K562 (cell line): ENCODE data around the gene GCN1. TPM values are rescaled to one million over a fixed set of nuclear protein-coding genes. Genes with fewer than 3 reads are reported as not detected.

ENCODE experiments used
- BRD4 ChIP-seq: fragments of 200-600 bp; sonication (generic); IDR thresholded peaks from 2 replicates; pipeline ENCODE4 v1.6.1; 2017; ENCODE audit warnings: inconsistent platforms
- CLOCK ChIP-seq: fragments of 250-450 bp; sonication (Bioruptor Pico); IDR thresholded peaks from 2 replicates; pipeline ENCODE4 v1.4.0; 2020; ENCODE audit warnings: mild to moderate bottlenecking, moderate library complexity, borderline replicate concordance
- CTCF ChIP-seq, 3 experiments: IDR thresholded peaks in 2 of 3; conservative IDR thresholded peaks in 1 of 3; 2 replicates each; pipeline ENCODE4 v1.5.1; 2011 to 2012; ENCODE audit warnings: low read length in 3 of 3, mild to moderate bottlenecking in 3 of 3, control low read depth in 2 of 3, improper control_type of control experiment in 1 of 3, inconsistent platforms in 1 of 3, low read depth in 1 of 3, mixed read lengths in 1 of 3, moderate library complexity in 1 of 3; ENCODE audit not compliant: insufficient read depth in 2 of 3
- ELF1 ChIP-seq: fragments of 200-800 bp; sonication (Bioruptor generic); IDR thresholded peaks from 2 replicates; pipeline ENCODE4 v1.6.1; 2016; ENCODE audit warnings: missing genetic modification characterization, missing compliant biosample characterization
- FOSL1 ChIP-seq: fragments of 200-800 bp; sonication (Bioruptor generic); conservative IDR thresholded peaks from 2 replicates; pipeline ENCODE4 v1.6.1; 2016; ENCODE audit warnings: missing genetic modification characterization, missing compliant biosample characterization
- HMBOX1 ChIP-seq: sonication (generic); IDR thresholded peaks from 2 replicates; pipeline ENCODE4 v1.6.1; 2016
- KAT7 ChIP-seq: sonication (generic); formaldehyde crosslinking; IDR thresholded peaks from 2 replicates; pipeline ENCODE4 v1.8.0; 2022; ENCODE audit warnings: missing genetic modification reagents, mild to moderate bottlenecking, borderline replicate concordance
- MEIS2 ChIP-seq: fragments of 450-650 bp; IDR thresholded peaks from 2 replicates; pipeline ENCODE4 v1.6.1; 2014; ENCODE audit warnings: mild to moderate bottlenecking; ENCODE audit not compliant: partially characterized antibody
- NBN ChIP-seq: fragments of 450-650 bp; IDR thresholded peaks from 2 replicates; pipeline ENCODE4 v1.6.1; 2016; ENCODE audit warnings: low read depth, mild to moderate bottlenecking
- SAP30 ChIP-seq: fragments of 200-600 bp; sonication (generic); IDR thresholded peaks from 2 replicates; pipeline ENCODE4 v1.6.1; 2012; ENCODE audit warnings: borderline replicate concordance, low read depth, mild to moderate bottlenecking, moderate library complexity, low read length, control low read depth, inconsistent platforms; ENCODE audit not compliant: insufficient read depth, poor library complexity, severe bottlenecking
- ZNF143 ChIP-seq: sonication (generic); formaldehyde crosslinking; IDR thresholded peaks from 2 replicates; pipeline ENCODE4 v1.9.0; 2022; ENCODE audit warnings: mild to moderate bottlenecking, missing genetic modification reagents
- ZNF263 ChIP-seq: sonication (generic); formaldehyde crosslinking; IDR thresholded peaks from 2 replicates; pipeline ENCODE4 v1.8.0; 2022; ENCODE audit warnings: mild to moderate bottlenecking, missing genetic modification reagents, borderline replicate concordance
- polyA plus RNA-seq, 8 experiments: library from polyadenylated mRNA; depleted of rRNA in 4 of 8; stranded (reverse) in 5 of 8; unstranded in 3 of 8; fragments of >200 nt; fragmentation: Nextera tagmentation in 2 of 8; fragmentation: Illumina TruSeq in 1 of 8; extraction: Ambion mirVana in 2 of 8; extraction: Trizol in 1 of 8; gene quantifications; 2 replicates each; pipeline versions ENCODE4 v1.2.1 to v1.2.3, GENCODE V29; 2011 to 2014; ENCODE audit warnings: inconsistent platforms in 1 of 8, missing spikeins in 1 of 8
- total RNA-seq, 7 experiments: library from RNA; depleted of rRNA in 6 of 7; stranded (reverse); fragments of >200 nt in 6 of 7; fragmentation: Illumina TruSeq in 2 of 7; extraction: Trizol in 2 of 7; gene quantifications; 2 replicates each; pipeline versions ENCODE4 v1.2.1 to v1.2.3, GENCODE V29; 2011 to 2021; ENCODE audit warnings: low replicate concordance in 1 of 7
- TF ChIP-seq, protein P1 (sequence below), 2 experiments: IDR thresholded peaks in 1 of 2; conservative IDR thresholded peaks in 1 of 2; 2 replicates each; pipeline ENCODE4 v1.6.1; 2016; ENCODE audit warnings: low read depth in 2 of 2, mild to moderate bottlenecking in 1 of 2, missing compliant biosample characterization in 1 of 2, missing genetic modification characterization in 1 of 2, moderate library complexity in 1 of 2
- TF ChIP-seq, protein P2 (sequence below): IDR thresholded peaks from 2 replicates; pipeline ENCODE4 v1.6.1; 2011; ENCODE audit not compliant: insufficient read length; ENCODE audit errors: extremely low read depth

The GCN1 gene
- total and polyA plus RNA-seq, 9 of the 15 experiments (the other 6 are each of a cell fraction or from before 2014, with no cell fraction given) = 11.9 to 190 (median 51.7) TPM

GRCh38 chr12:120234643-120235368, 40.3 kb upstream of the GCN1 start (continued):
- TF ChIP-seq, protein P1, sequence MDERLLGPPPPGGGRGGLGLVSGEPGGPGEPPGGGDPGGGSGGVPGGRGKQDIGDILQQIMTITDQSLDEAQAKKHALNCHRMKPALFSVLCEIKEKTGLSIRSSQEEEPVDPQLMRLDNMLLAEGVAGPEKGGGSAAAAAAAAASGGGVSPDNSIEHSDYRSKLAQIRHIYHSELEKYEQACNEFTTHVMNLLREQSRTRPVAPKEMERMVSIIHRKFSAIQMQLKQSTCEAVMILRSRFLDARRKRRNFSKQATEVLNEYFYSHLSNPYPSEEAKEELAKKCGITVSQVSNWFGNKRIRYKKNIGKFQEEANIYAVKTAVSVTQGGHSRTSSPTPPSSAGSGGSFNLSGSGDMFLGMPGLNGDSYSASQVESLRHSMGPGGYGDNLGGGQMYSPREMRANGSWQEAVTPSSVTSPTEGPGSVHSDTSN (CRISPR knock-in tag; IDR thresholded peaks at IDR 0.05; ENCODE audit: low read depth) = no peak
- TF ChIP-seq, protein P1 (tag; conservative IDR thresholded peaks at IDR 0.05; ENCODE audit: low read depth) = peak; percentile 71
- TF ChIP-seq CTCF (IDR thresholded peaks at IDR 0.05 in 2 of 3, conservative IDR thresholded peaks at IDR 0.05 in 1 of 3; ENCODE audit: insufficient read depth in 2 of 3, low read depth in 1 of 3, low read length in 3 of 3) (peak; percentile 28 to 51 (median 49); a peak in 4 of 6 replicates), NBN (no peak; the same call in 1 of the 2 replicates), FOSL1 (peak; percentile 69), ELF1 (no peak), ZNF143 (CRISPR knock-in tag) (peak; percentile 44; the same call in 1 of the 2 replicates), BRD4 (no peak), SAP30 (peak; percentile 76), KAT7 (CRISPR knock-in tag) (no peak), CLOCK (CRISPR knock-in tag) (no peak), ZNF263 (CRISPR knock-in tag) (peak; percentile 54; the same call in 1 of the 2 replicates), HMBOX1 (peak; percentile 99), MEIS2 (peak; percentile 89)
- TF ChIP-seq, protein P2, sequence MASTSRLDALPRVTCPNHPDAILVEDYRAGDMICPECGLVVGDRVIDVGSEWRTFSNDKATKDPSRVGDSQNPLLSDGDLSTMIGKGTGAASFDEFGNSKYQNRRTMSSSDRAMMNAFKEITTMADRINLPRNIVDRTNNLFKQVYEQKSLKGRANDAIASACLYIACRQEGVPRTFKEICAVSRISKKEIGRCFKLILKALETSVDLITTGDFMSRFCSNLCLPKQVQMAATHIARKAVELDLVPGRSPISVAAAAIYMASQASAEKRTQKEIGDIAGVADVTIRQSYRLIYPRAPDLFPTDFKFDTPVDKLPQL = no peak
